Epithelial cell of esophagus (primary cell): Measurements from ENCODE around the gene SASS6.

Experiments used
- DNase-seq: peaks from one replicate; pipeline ENCODE4 v3.0.0; 2010; ENCODE audit warnings: low read depth
- H3K4me3 ChIP-seq: 2 replicates; pipeline ENCODE4 v1.5.1; 2011; ENCODE audit warnings: mild to moderate bottlenecking, low read length, control low read depth
- TF ChIP-seq, protein P1 (sequence below): IDR thresholded peaks from 2 replicates; pipeline ENCODE4 v1.5.1; 2011; ENCODE audit warnings: low read depth, mild to moderate bottlenecking, low read length, control low read depth, inconsistent platforms; ENCODE audit not compliant: insufficient read depth; ENCODE audit errors: missing control alignments

The SASS6 gene

DNA sequence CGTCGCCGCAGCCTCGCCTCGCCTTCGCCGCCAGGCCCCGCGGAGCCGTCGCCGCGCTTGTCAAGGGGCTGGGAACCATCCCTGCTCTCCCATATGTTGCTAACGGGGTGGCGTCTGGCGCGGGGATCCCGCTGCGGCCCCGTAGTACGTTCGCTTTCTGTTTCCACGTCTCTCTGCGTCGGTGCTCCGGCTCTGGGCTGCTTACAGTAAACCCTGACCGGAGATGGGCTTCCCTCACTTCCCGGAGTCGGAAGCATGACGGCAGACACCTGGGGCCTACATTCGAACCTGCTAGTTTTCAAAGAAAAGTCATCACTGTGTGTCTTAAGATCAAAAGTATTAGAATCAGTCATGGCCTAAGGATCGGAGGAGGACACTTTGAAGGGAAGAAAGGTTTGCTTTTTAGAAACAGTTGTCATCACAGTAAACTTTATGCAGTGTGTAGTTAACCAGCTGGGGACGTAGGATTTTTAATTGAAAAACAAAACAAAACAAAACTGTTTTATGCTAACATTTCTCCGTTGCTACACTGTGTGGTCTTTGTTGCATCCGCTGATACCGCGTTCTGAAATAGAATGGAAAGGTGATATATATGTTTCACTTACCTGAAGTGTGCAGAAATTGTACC, 94.0 kb downstream of the SASS6 start:
- DNase-seq: peak; percentile 66

GRCh38 chr1:100037927-100038659, 94.6 kb downstream of the SASS6 start:
- TF ChIP-seq, protein P1, sequence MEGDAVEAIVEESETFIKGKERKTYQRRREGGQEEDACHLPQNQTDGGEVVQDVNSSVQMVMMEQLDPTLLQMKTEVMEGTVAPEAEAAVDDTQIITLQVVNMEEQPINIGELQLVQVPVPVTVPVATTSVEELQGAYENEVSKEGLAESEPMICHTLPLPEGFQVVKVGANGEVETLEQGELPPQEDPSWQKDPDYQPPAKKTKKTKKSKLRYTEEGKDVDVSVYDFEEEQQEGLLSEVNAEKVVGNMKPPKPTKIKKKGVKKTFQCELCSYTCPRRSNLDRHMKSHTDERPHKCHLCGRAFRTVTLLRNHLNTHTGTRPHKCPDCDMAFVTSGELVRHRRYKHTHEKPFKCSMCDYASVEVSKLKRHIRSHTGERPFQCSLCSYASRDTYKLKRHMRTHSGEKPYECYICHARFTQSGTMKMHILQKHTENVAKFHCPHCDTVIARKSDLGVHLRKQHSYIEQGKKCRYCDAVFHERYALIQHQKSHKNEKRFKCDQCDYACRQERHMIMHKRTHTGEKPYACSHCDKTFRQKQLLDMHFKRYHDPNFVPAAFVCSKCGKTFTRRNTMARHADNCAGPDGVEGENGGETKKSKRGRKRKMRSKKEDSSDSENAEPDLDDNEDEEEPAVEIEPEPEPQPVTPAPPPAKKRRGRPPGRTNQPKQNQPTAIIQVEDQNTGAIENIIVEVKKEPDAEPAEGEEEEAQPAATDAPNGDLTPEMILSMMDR: no peak
- H3K4me3 ChIP-seq: peak overlapping the region; percentile 86
- DNase-seq: peak; percentile 93

More for the DNA sequence above, 94.0 kb downstream of the SASS6 start:
- H3K4me3 ChIP-seq: peak overlapping the region; percentile 86
- TF ChIP-seq, protein P1: no peak

GRCh38 chr1:100037656-100037926, 95.1 kb downstream of the SASS6 start:
- TF ChIP-seq, protein P1: no peak
- H3K4me3 ChIP-seq: peak overlapping the region; percentile 86
- DNase-seq: no peak

GRCh38 chr1:100036718-100037655, 95.7 kb downstream of the SASS6 start:
- H3K4me3 ChIP-seq: peak overlapping the region; percentile 86
- peak; percentile 73 for DNase-seq
- TF ChIP-seq, protein P1: no peak

GRCh38 chr1:100035214-100035613, 97.5 kb downstream of the SASS6 start:
- TF ChIP-seq, protein P1: no peak
- no peak for DNase-seq
- no peak overlapping the region for H3K4me3 ChIP-seq

- TF ChIP-seq, protein P1: peak; percentile 29
- H3K4me3 ChIP-seq: no peak overlapping the region
- DNase-seq: peak; percentile 29
Measured at GRCh38 chr1:100034470-100034869, 98.3 kb downstream of the SASS6 start.
